Measurements from ENCODE around the gene TRABD. TPM values are rescaled to one million over a fixed set of nuclear protein-coding genes. Genes with fewer than 3 reads are reported as not detected.
A peak's percentile ranks its signal among the peaks of the same experiment; 100 is the strongest.

TRABD gene
- total RNA-seq, 1 experiment from 2014 or later, result 33.5 TPM

- no peak overlapping the region for H3K4me3 ChIP-seq (ENCODE audit: low read depth, low read length)
- intact Hi-C loops (cut with micrococcal nuclease; ENCODE audit: unreplicated experiment), result no loop called here
- H3K4me3 Mint-ChIP-seq (ENCODE audit: unreplicated experiment), result no peak overlapping the region
- no peaks in the 10 kb centered on the region for H3K4me1 ChIP-seq
- ChIA-PET POLR2A (no interaction called here), CTCF (interaction anchor here (0.7 kb wide), 1 partner anchor 132 kb away, joined by 4 read pairs; no protein-coding TSS in a partner anchor)
- H3K4me1 Mint-ChIP-seq (ENCODE audit: low read depth, unreplicated experiment), result peaks cover 13% of the 10 kb centered on the region
- no peaks in the 10 kb centered on the region for H3K27me3 Mint-ChIP-seq (ENCODE audit: insufficient read depth, unreplicated experiment)
- H3K27ac Mint-ChIP-seq (ENCODE audit: unreplicated experiment), result peak overlapping the region; percentile 55
- DNase-seq, result no peak
- peaks cover 62% of the 10 kb centered on the region for H3K36me3 Mint-ChIP-seq (ENCODE audit: insufficient read depth, unreplicated experiment)
- no peaks in the 10 kb centered on the region for H3K27me3 ChIP-seq (replicated peaks; ENCODE audit: control insufficient read depth, insufficient read depth, low read length)
- BruUV-seq (replicated peaks), result no TSS peak
- H3K9me3 ChIP-seq, result no peaks in the 10 kb centered on the region
- no peak for TF ChIP-seq CTCF (IDR thresholded peaks at IDR 0.05; ENCODE audit: insufficient read depth in 1 of 2, low read depth in 1 of 2, low read length in 1 of 2, severe bottlenecking in 1 of 2, unreplicated experiment in 1 of 2)
- H3K36me3 ChIP-seq (ENCODE audit: control insufficient read depth, insufficient read depth, low read length), result no peaks in the 10 kb centered on the region; the same call in 1 of the 2 replicates
- H3K9me3 Mint-ChIP-seq (ENCODE audit: unreplicated experiment), result no peaks in the 10 kb centered on the region
These were observed 23.5 kb downstream of the TRABD start for GRCh38 chr22:50208939-50209892.

- H3K36me3 Mint-ChIP-seq (ENCODE audit: insufficient read depth, unreplicated experiment), result peaks cover 62% of the 10 kb centered on the region
- Histone ChIP-seq H3K4me1 (no peaks in the 10 kb centered on the region), H3K36me3 (ENCODE audit: control insufficient read depth, insufficient read depth, low read length) (no peaks in the 10 kb centered on the region; the same call in 1 of the 2 replicates), H3K9me3 (no peaks in the 10 kb centered on the region), H3K4me3 (ENCODE audit: low read depth, low read length) (no peak overlapping the region), H3K27me3 (replicated peaks; ENCODE audit: control insufficient read depth, insufficient read depth, low read length) (no peaks in the 10 kb centered on the region)
- peak overlapping the region; percentile 55 for H3K27ac Mint-ChIP-seq (ENCODE audit: unreplicated experiment)
- BruUV-seq (replicated peaks), result no TSS peak
- no peaks in the 10 kb centered on the region for H3K9me3 Mint-ChIP-seq (ENCODE audit: unreplicated experiment)
- CTCF ChIA-PET, result no interaction called here
- peak; percentile 82 to 86 for TF ChIP-seq CTCF (IDR thresholded peaks at IDR 0.05; ENCODE audit: insufficient read depth in 1 of 2, low read depth in 1 of 2, low read length in 1 of 2, severe bottlenecking in 1 of 2, unreplicated experiment in 1 of 2)
- POLR2A ChIA-PET, result no interaction called here
- intact Hi-C loops (cut with micrococcal nuclease; ENCODE audit: unreplicated experiment), result loop anchor here (1.0 kb wide), 1 partner anchor 61 kb away; no protein-coding TSS in a partner anchor
- peak in 1 of 2 experiments; percentile 67 for DNase-seq
- H3K4me3 Mint-ChIP-seq (ENCODE audit: unreplicated experiment), result no peak overlapping the region
- no peaks in the 10 kb centered on the region for H3K27me3 Mint-ChIP-seq (ENCODE audit: insufficient read depth, unreplicated experiment)
- peaks cover 10% of the 10 kb centered on the region for H3K4me1 Mint-ChIP-seq (ENCODE audit: low read depth, unreplicated experiment)
These were observed 24.2 kb downstream of the TRABD start for GRCh38 chr22:50209893-50210292.

GRCh38 chr22:50210378-50211139 lies 24.8 kb downstream of the TRABD start:
- Mint-ChIP-seq H3K36me3 (ENCODE audit: insufficient read depth, unreplicated experiment) (peaks cover 65% of the 10 kb centered on the region), H3K4me1 (ENCODE audit: low read depth, unreplicated experiment) (peaks cover 6% of the 10 kb centered on the region), H3K4me3 (ENCODE audit: unreplicated experiment) (no peak overlapping the region), H3K27me3 (ENCODE audit: insufficient read depth, unreplicated experiment) (no peaks in the 10 kb centered on the region), H3K27ac (ENCODE audit: unreplicated experiment) (peak overlapping the region; percentile 55), H3K9me3 (ENCODE audit: unreplicated experiment) (no peaks in the 10 kb centered on the region)
- no peak for DNase-seq
- intact Hi-C loops (cut with micrococcal nuclease; ENCODE audit: unreplicated experiment), result loop anchor here (1.0 kb wide), 1 partner anchor 61 kb away; no protein-coding TSS in a partner anchor
- no peak for TF ChIP-seq CTCF (IDR thresholded peaks at IDR 0.05; ENCODE audit: insufficient read depth in 1 of 2, low read depth in 1 of 2, low read length in 1 of 2, severe bottlenecking in 1 of 2, unreplicated experiment in 1 of 2)
- H3K4me3 ChIP-seq (ENCODE audit: low read depth, low read length), result no peak overlapping the region
- POLR2A ChIA-PET, result no interaction called here
- no TSS peak for BruUV-seq (replicated peaks)
- H3K4me1 ChIP-seq, result no peaks in the 10 kb centered on the region
- no peaks in the 10 kb centered on the region for H3K9me3 ChIP-seq
- no peaks in the 10 kb centered on the region; the same call in 1 of the 2 replicates for H3K36me3 ChIP-seq (ENCODE audit: control insufficient read depth, insufficient read depth, low read length)
- CTCF ChIA-PET, result no interaction called here
- H3K27me3 ChIP-seq (replicated peaks; ENCODE audit: control insufficient read depth, insufficient read depth, low read length), result no peaks in the 10 kb centered on the region
